Measurements from ENCODE around the gene SMC5.

DNA sequence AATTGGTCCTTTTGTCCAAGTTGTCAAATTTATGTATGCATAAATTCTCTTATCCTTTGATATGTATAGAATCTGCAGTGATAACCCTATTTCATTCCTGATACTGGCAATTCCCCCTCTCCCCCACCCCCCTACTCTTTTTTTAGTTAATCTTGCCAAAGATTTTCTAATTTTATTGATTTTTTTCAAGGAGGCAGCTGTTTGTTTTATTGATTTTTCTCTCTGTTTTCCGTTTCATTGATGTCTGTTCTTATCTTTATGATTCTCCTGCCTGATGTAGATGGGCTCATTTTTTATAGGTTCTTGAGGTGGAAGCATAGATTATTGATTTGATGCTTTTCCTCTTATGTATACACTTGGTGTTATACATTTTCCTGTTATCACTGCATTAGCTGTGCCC lies 34.4 kb downstream of the SMC5 start:
- TF ChIP-seq, protein P1, sequence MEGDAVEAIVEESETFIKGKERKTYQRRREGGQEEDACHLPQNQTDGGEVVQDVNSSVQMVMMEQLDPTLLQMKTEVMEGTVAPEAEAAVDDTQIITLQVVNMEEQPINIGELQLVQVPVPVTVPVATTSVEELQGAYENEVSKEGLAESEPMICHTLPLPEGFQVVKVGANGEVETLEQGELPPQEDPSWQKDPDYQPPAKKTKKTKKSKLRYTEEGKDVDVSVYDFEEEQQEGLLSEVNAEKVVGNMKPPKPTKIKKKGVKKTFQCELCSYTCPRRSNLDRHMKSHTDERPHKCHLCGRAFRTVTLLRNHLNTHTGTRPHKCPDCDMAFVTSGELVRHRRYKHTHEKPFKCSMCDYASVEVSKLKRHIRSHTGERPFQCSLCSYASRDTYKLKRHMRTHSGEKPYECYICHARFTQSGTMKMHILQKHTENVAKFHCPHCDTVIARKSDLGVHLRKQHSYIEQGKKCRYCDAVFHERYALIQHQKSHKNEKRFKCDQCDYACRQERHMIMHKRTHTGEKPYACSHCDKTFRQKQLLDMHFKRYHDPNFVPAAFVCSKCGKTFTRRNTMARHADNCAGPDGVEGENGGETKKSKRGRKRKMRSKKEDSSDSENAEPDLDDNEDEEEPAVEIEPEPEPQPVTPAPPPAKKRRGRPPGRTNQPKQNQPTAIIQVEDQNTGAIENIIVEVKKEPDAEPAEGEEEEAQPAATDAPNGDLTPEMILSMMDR (conservative IDR thresholded peaks at IDR 0.05): no peak
- TF ChIP-seq ZFX (IDR thresholded peaks at IDR 0.05): no peak

Data from C4-2B (cell line).